Suprapubic skin (tissue), 4 donors: ENCODE results near the gene ODF2L. TPM values are rescaled to one million over a fixed set of nuclear protein-coding genes. Genes with fewer than 3 reads are reported as not detected.

ENCODE experiments used
- DNase-seq, 2 donors: peaks; one replicate each; pipeline ENCODE4 v3.0.0-alpha.2; 2019; ENCODE audit warnings: low spot score in 2 of 2
- H3K27ac ChIP-seq: fragments of 200-600 bp; sonication (generic); one replicate; pipeline ENCODE4 v1.5.1; 2019
- H3K27me3 ChIP-seq: fragments of 200-600 bp; sonication (generic); one replicate; pipeline ENCODE4 v1.5.1; 2019
- H3K36me3 ChIP-seq: fragments of 200-600 bp; sonication (generic); one replicate; pipeline ENCODE4 v1.5.1; 2019
- H3K4me1 ChIP-seq: fragments of 200-600 bp; sonication (generic); one replicate; pipeline ENCODE4 v1.5.1; 2019
- H3K4me3 ChIP-seq: fragments of 200-600 bp; sonication (generic); one replicate; pipeline ENCODE4 v1.5.1; 2019; ENCODE audit warnings: mild to moderate bottlenecking
- H3K9me3 ChIP-seq: fragments of 200-600 bp; sonication (generic); one replicate; pipeline ENCODE4 v1.5.1; 2019
- EP300 ChIP-seq: sonication (generic); formaldehyde crosslinking; IDR thresholded peaks from one replicate; pipeline ENCODE4 v1.6.1; 2017; ENCODE audit warnings: antibody characterized with exemption
- POLR2A ChIP-seq, 2 donors: fragments of 450-650 bp; IDR thresholded peaks; one replicate each; pipeline ENCODE4 v1.6.1; 2017; ENCODE audit warnings: antibody characterized with exemption in 2 of 2, mild to moderate bottlenecking in 2 of 2, moderate library complexity in 2 of 2
- POLR2AphosphoS5 ChIP-seq, 3 donors: sonication (generic); formaldehyde crosslinking; IDR thresholded peaks; one replicate each; pipeline ENCODE4 v1.6.1; 2017; ENCODE audit warnings: antibody characterized with exemption in 3 of 3
- WGBS: methylation state at CpG from one replicate; pipeline ENCODE4 v1.1.5; 2018; 5-methylcytosine and 5-hydroxymethylcytosine counted together
- total RNA-seq, 4 donors: library from RNA; depleted of rRNA; stranded (reverse); fragments of >200 nt; gene quantifications; one replicate each; pipeline ENCODE4 v1.1.0, GENCODE V29; 2016
- TF ChIP-seq, protein P1 (sequence below), 2 donors: fragments of 200-600 bp in 1 of 2; fragments of 450-650 bp in 1 of 2; sonication (generic) in 1 of 2; IDR thresholded peaks; one replicate each; pipeline ENCODE4 v1.5.1; 2016 to 2019; ENCODE audit warnings: antibody characterized with exemption in 2 of 2, mild to moderate bottlenecking in 1 of 2, moderate library complexity in 1 of 2

The ODF2L gene
- total RNA-seq, 4 donors from 2014 or later, result 16.6 to 33.4 (median 23.5) TPM

DNA sequence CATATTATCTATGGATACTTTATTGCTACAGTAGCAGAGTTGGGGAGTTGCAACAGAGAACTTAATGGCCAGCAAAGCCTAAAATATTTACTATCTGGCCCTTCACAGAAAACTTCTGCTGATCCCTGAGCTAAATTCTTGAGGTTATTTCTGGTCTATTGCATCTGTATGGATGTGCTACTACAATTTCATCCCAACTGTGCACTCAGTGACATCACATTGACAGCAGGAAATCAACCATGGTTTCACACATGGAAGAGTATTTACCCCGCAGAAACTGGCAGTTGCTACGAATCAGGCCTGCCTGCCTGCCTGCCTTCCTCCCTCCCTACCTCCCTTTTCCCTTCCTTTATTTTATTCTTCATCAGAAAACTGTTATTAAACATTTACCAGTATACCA is 39.9 kb upstream of the ODF2L start:
- no peak overlapping the region for H3K27ac ChIP-seq
- TF ChIP-seq EP300, result no peak
- H3K9me3 ChIP-seq, result no peaks in the 10 kb centered on the region
- WGBS, result 89% methylated on average over 2 of the region's 2 CpGs
- H3K4me1 ChIP-seq, result peaks cover under 1% of the 10 kb centered on the region
- H3K27me3 ChIP-seq, result no peaks in the 10 kb centered on the region
- DNase-seq, result no peak
- H3K36me3 ChIP-seq, result no peaks in the 10 kb centered on the region
- H3K4me3 ChIP-seq, result no peak overlapping the region

DNA sequence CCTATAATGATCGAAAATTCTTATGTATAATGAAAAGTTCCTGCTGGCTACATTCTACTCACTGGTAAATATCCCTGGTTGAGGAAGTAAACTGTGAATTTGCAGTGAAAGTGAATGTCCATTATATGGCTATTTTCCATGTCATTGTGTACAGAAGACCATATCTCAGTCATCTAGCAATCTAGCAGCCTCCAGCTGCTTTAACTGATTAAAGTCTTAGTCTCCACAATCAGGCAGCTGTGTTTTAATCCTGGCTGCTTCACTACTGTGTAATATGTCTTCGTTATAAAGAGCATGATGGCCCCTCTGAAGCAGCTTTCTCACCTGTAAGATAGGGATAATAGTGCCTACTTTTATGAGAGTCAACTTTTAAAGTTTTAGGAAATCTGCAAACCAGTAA is 39.2 kb upstream of the ODF2L start:
- TF ChIP-seq EP300, result no peak
- no peak for TF ChIP-seq POLR2AphosphoS5 (IDR thresholded peaks at IDR 0.05)
- no peak for TF ChIP-seq POLR2A (IDR thresholded peaks at IDR 0.05)
- TF ChIP-seq, protein P1, sequence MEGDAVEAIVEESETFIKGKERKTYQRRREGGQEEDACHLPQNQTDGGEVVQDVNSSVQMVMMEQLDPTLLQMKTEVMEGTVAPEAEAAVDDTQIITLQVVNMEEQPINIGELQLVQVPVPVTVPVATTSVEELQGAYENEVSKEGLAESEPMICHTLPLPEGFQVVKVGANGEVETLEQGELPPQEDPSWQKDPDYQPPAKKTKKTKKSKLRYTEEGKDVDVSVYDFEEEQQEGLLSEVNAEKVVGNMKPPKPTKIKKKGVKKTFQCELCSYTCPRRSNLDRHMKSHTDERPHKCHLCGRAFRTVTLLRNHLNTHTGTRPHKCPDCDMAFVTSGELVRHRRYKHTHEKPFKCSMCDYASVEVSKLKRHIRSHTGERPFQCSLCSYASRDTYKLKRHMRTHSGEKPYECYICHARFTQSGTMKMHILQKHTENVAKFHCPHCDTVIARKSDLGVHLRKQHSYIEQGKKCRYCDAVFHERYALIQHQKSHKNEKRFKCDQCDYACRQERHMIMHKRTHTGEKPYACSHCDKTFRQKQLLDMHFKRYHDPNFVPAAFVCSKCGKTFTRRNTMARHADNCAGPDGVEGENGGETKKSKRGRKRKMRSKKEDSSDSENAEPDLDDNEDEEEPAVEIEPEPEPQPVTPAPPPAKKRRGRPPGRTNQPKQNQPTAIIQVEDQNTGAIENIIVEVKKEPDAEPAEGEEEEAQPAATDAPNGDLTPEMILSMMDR (IDR thresholded peaks at IDR 0.05), result no peak
- Histone ChIP-seq H3K27me3 (no peaks in the 10 kb centered on the region), H3K9me3 (no peaks in the 10 kb centered on the region), H3K4me3 (no peak overlapping the region), H3K4me1 (peaks cover 7% of the 10 kb centered on the region), H3K27ac (no peak overlapping the region), H3K36me3 (no peaks in the 10 kb centered on the region)
- WGBS, result 94% methylated on average over 2 of the region's 2 CpGs
- no peak for DNase-seq

DNA sequence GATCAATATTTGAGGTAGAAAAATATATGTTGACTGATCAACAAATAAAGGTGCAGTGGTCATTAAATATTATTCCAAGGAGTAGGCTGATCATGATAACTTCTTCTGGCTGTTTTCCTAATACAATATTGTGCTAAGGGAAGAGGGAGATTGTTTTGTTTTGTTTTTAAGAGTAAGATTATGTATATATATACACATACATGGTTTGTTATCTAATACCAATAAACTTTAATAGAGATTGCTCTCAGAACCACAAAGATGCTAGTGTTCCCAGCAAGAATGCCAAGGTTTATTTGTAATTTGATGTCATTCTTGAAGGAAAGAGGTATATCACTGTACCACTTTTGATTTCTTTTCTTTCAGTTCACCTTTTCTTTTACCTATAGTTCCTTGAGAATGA is 37.9 kb upstream of the ODF2L start:
- no peak overlapping the region for H3K27ac ChIP-seq
- DNase-seq, result no peak
- peaks cover 20% of the 10 kb centered on the region for H3K4me1 ChIP-seq
- no peaks in the 10 kb centered on the region for H3K9me3 ChIP-seq
- TF ChIP-seq POLR2A (IDR thresholded peaks at IDR 0.05), result no peak
- TF ChIP-seq, protein P1 (IDR thresholded peaks at IDR 0.05), result no peak
- no peak for TF ChIP-seq EP300
- TF ChIP-seq POLR2AphosphoS5 (IDR thresholded peaks at IDR 0.05), result no peak
- no peak overlapping the region for H3K4me3 ChIP-seq
- H3K36me3 ChIP-seq, result no peaks in the 10 kb centered on the region
- H3K27me3 ChIP-seq, result no peaks in the 10 kb centered on the region

DNA sequence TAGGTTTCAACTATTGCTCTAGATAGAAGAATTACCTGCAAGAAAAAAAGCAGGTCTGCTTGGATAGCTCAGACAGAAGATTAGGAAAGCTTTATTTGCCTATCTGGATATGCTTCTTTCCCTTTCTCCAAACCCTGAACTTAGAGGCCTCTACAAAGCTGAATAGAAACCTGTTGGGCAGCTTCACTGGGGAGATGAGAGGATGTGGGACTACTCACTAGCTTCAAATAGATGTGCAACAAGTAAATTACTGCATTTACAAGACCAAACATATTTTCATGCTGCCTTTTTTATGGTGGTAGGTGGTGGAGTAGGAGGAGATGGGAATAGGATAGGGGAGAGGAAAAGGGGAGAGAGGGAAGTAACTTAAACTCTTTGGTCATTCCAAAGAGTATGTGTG is 34.3 kb upstream of the ODF2L start:
- H3K9me3 ChIP-seq, result no peaks in the 10 kb centered on the region
- TF ChIP-seq POLR2A (IDR thresholded peaks at IDR 0.05) (no peak), EP300 (no peak), POLR2AphosphoS5 (IDR thresholded peaks at IDR 0.05) (no peak)
- TF ChIP-seq, protein P1 (IDR thresholded peaks at IDR 0.05), result no peak
- no peaks in the 10 kb centered on the region for H3K36me3 ChIP-seq
- DNase-seq, result no peak
- H3K27ac ChIP-seq, result peak overlapping the region; percentile 92
- no peak overlapping the region for H3K4me3 ChIP-seq
- H3K4me1 ChIP-seq, result peaks cover 38% of the 10 kb centered on the region
- no peaks in the 10 kb centered on the region for H3K27me3 ChIP-seq

DNA sequence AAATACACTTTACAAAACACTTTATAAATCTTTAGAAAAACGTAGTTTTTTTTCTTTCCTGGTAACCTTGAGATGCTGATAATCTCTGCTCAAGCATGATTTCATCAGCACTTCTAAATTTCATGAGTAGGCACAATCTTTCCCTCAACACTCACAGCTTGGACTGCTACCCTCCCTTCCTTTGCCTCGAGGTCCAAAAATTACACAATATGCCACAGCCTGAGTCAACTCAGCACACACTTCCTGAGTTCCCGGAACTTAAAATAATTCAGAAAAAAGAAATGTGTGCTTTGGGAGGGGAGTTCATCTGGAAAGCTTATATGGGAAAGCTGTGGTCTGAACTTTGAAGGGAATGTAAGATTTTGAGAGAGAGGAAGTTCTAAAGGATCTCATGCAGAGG is 33.7 kb upstream of the ODF2L start:
- 2% methylated on average over 3 of the region's 3 CpGs for WGBS
- Histone ChIP-seq H3K27ac (peak overlapping the region; percentile 92), H3K27me3 (no peaks in the 10 kb centered on the region), H3K4me3 (no peak overlapping the region), H3K4me1 (peaks cover 39% of the 10 kb centered on the region), H3K9me3 (no peaks in the 10 kb centered on the region), H3K36me3 (no peaks in the 10 kb centered on the region)
- peak in 1 of 2 donors; percentile 75 for DNase-seq
- no peak for TF ChIP-seq POLR2A (IDR thresholded peaks at IDR 0.05)
- peak in 2 of 3 donors; percentile 81 to 83 for TF ChIP-seq POLR2AphosphoS5 (IDR thresholded peaks at IDR 0.05)

DNA sequence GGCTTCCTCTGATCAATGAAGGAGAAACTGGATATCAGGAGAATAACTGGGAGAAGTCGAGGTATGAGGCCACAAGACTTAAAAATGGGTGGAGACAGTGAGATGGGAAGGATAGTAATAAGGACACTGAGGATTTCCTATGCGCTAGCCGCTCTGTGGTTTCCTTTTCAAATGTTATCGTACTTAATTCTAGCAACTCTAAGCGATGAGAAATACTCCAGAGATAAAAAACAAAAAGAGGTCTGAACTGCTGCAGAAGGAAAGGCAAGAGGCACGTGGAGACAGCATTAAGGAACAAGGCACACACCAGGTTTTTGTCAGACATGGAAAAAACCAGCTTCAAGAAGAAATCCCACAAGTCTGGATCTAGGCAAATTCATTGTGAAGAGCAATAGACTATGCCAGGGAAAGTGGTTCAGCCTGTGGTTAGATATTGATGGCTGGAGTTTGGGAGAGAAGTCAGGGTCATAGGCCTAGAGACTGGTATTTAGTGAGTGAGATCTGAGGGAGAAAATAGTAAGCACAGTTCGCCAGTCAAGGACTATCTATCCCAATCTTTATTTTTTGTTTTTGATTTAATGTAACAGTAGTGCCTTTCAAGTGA is 33.1 kb upstream of the ODF2L start:
- no peak overlapping the region for H3K4me3 ChIP-seq
- DNase-seq, result no peak
- WGBS, result 61% methylated on average over 7 of the region's 7 CpGs
- TF ChIP-seq POLR2A (IDR thresholded peaks at IDR 0.05) (no peak), EP300 (no peak), POLR2AphosphoS5 (IDR thresholded peaks at IDR 0.05) (no peak)
- TF ChIP-seq, protein P1 (IDR thresholded peaks at IDR 0.05), result no peak
- peaks cover 42% of the 10 kb centered on the region for H3K4me1 ChIP-seq
- H3K9me3 ChIP-seq, result no peaks in the 10 kb centered on the region
- peak overlapping the region; percentile 92 for H3K27ac ChIP-seq
- no peaks in the 10 kb centered on the region for H3K36me3 ChIP-seq
- no peaks in the 10 kb centered on the region for H3K27me3 ChIP-seq
